Upper lobe of right lung (tissue), 1 donor: ENCODE results near the gene NME7. TPM values are rescaled to one million over a fixed set of nuclear protein-coding genes. Genes with fewer than 3 reads are reported as not detected.

ENCODE experiments used
- ATAC-seq: fragments of 200-7000 bp; cut with Tn5 transposase; one replicate; pipeline ENCODE4 v1.9.1; 2020; ENCODE audit warnings: mild to moderate bottlenecking, moderate library complexity
- DNase-seq: peaks from one replicate; pipeline ENCODE4 v3.0.0-alpha.2; 2020
- H3K27ac ChIP-seq: fragments of 200-600 bp; one replicate; pipeline ENCODE4 v1.8.0; 2022
- H3K27me3 ChIP-seq: fragments of 200-600 bp; one replicate; pipeline ENCODE4 v1.8.0; 2022; ENCODE audit warnings: mild to moderate bottlenecking
- H3K36me3 ChIP-seq: fragments of 200-600 bp; one replicate; pipeline ENCODE4 v1.8.0; 2022
- H3K4me1 ChIP-seq: fragments of 200-600 bp; one replicate; pipeline ENCODE4 v1.8.0; 2022
- H3K4me3 ChIP-seq: fragments of 200-600 bp; one replicate; pipeline ENCODE4 v1.8.0; 2022; ENCODE audit warnings: mild to moderate bottlenecking
- H3K9me3 ChIP-seq: fragments of 200-600 bp; one replicate; pipeline ENCODE4 v1.8.0; 2022
- intact Hi-C: fragments of 100-400 bp; cut with DNase I; formaldehyde crosslinking; loops from one replicate; pipeline ENCODE4 v1.11.0; 2022
- total RNA-seq: library from RNA; stranded (reverse); fragmentation: NEBNext Ultra II Directional; extraction: Animal tissue kit (Norgen Biotek cat#: 25700); gene quantifications from one replicate; pipeline ENCODE4 v1.2.1, GENCODE V29; 2021
- TF ChIP-seq, protein P1 (sequence below): fragments of 200-600 bp; IDR thresholded peaks from one replicate; pipeline ENCODE4 v1.8.0; 2022; ENCODE audit warnings: antibody characterized with exemption
- donor health status: DM: no; HTN: yes; CAD: no; lungs with severe emphysema.

NME7 gene
- total RNA-seq, 1 donor from 2014 or later, result 12.1 TPM

DNA sequence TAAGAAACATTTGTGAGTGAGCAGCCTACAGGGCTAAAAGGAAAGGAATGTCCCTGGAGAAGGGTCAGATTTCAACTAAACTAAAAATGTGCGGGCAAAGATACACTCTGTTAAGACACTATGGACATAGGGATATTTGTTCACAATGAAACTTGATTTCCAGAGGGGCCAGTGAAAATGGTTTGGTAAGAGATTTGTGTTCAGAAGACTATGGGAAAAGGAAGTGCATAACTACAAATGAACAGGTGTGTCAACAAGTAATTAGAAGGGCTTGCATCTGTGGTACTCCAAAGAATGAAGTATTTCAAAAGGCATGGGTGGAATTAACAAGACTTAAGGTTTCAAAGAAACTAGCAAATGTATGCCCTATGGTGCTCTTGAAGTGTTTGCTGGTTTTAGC lies 60.4 kb downstream of the NME7 start:
- intact Hi-C loops, result no loop called here
- no peak for ATAC-seq
- no peaks in the 10 kb centered on the region for H3K36me3 ChIP-seq

DNA sequence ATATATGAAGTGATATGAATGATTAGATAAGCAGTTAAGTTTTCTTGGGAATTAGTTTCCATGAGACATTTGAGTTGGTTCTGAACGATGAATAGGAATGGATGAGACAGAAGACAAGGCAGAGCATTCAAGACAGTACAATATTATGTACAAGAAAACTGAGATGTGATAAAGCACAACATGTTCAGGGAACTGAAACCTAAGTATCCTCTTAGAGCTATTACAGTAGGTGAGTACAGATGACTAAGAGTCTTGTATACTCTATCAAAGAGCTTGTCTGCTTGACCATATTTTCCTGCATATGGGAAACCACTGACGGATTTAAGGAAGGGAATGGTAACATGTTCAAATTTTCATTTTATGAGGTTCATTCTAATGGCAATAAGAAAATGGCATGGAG lies 61.6 kb downstream of the NME7 start:
- ATAC-seq (no peak), DNase-seq (no peak)
- no peaks in the 10 kb centered on the region for H3K4me1 ChIP-seq
- intact Hi-C loops, result no loop called here
- H3K4me3 ChIP-seq, result no peak overlapping the region
- H3K27me3 ChIP-seq, result no peaks in the 10 kb centered on the region
- H3K36me3 ChIP-seq, result no peaks in the 10 kb centered on the region
- H3K9me3 ChIP-seq, result no peaks in the 10 kb centered on the region
- H3K27ac ChIP-seq, result no peak overlapping the region
- TF ChIP-seq, protein P1, sequence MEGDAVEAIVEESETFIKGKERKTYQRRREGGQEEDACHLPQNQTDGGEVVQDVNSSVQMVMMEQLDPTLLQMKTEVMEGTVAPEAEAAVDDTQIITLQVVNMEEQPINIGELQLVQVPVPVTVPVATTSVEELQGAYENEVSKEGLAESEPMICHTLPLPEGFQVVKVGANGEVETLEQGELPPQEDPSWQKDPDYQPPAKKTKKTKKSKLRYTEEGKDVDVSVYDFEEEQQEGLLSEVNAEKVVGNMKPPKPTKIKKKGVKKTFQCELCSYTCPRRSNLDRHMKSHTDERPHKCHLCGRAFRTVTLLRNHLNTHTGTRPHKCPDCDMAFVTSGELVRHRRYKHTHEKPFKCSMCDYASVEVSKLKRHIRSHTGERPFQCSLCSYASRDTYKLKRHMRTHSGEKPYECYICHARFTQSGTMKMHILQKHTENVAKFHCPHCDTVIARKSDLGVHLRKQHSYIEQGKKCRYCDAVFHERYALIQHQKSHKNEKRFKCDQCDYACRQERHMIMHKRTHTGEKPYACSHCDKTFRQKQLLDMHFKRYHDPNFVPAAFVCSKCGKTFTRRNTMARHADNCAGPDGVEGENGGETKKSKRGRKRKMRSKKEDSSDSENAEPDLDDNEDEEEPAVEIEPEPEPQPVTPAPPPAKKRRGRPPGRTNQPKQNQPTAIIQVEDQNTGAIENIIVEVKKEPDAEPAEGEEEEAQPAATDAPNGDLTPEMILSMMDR, result no peak

More for the DNA sequence above, 60.4 kb downstream of the NME7 start:
- H3K4me1 ChIP-seq, result no peaks in the 10 kb centered on the region
- TF ChIP-seq, protein P1, result no peak
- no peaks in the 10 kb centered on the region for H3K9me3 ChIP-seq
- H3K4me3 ChIP-seq, result no peak overlapping the region
- no peak overlapping the region for H3K27ac ChIP-seq
- DNase-seq, result no peak
- no peaks in the 10 kb centered on the region for H3K27me3 ChIP-seq

DNA sequence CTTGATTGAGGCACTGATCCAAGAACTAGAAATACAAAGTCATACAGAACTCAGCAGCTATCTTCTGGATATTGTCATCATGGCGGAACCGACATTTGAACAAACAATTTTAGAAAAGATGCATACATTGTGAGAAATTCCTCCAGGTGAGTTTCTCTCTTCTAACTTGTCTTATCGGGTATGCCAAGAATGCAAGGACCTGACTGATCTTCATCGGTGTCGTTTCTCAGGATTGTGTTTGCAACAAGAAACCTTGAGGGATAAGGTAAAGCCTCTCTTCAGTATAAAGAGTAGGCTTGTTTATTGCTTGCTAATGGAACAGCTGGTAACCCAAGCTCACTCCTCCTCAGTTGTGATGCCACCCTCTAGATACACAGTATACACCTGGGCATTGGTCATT lies 62.2 kb downstream of the NME7 start:
- H3K4me3 ChIP-seq, result no peak overlapping the region
- intact Hi-C loops, result no loop called here
- H3K36me3 ChIP-seq, result no peaks in the 10 kb centered on the region
- H3K9me3 ChIP-seq, result no peaks in the 10 kb centered on the region
- H3K27ac ChIP-seq, result no peak overlapping the region
- ATAC-seq (no peak), DNase-seq (no peak)
- TF ChIP-seq, protein P1, result no peak
- no peaks in the 10 kb centered on the region for H3K27me3 ChIP-seq
- H3K4me1 ChIP-seq, result no peaks in the 10 kb centered on the region

DNA sequence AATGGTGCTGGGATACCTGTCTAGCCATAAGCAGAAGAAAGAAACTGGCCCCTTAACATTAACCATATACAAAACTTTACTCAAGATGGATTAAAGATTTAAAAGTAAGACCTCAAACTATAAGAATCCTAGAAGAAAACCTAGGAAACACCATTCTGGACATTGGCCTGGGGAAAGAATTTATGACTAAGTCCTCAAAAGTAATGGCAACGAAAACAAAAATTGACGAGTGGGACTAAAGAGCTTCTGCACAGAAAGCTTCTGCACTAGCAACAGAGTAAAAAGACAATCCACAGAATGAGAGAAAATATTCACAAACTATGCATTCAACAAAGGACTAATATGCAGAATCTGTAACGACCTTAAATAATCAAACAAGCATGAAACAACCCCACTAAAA lies 66.7 kb downstream of the NME7 start:
- H3K27ac ChIP-seq, result no peak overlapping the region
- no peaks in the 10 kb centered on the region for H3K36me3 ChIP-seq
- TF ChIP-seq, protein P1, result no peak
- H3K9me3 ChIP-seq, result no peaks in the 10 kb centered on the region
- no peak overlapping the region for H3K4me3 ChIP-seq
- no peaks in the 10 kb centered on the region for H3K27me3 ChIP-seq
- ATAC-seq, result no peak
- DNase-seq, result no peak
- intact Hi-C loops, result no loop called here
- no peaks in the 10 kb centered on the region for H3K4me1 ChIP-seq

DNA sequence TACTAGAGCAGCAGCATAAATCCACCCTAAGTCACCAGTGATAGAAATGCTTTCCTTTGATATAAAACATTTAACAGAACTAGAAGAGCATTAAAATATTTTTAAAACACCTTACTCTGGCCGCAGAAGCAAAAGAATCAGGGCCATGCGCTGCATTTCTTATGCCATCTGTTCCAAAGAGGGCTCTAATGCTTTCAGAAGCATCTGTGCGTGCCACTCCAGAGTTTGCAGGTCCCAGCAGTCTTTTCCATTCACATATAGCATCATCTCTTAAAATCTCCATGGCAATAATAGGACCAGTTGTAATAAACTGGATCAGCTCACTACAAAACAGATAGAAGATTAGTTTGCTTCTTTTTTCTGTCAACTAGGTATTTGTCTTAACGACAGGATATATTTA lies 69.2 kb downstream of the NME7 start:
- H3K4me3 ChIP-seq, result no peak overlapping the region
- intact Hi-C loops, result no loop called here
- DNase-seq (no peak), ATAC-seq (no peak)
- no peaks in the 10 kb centered on the region for H3K9me3 ChIP-seq
- TF ChIP-seq, protein P1, result no peak
- H3K36me3 ChIP-seq, result no peaks in the 10 kb centered on the region
- no peak overlapping the region for H3K27ac ChIP-seq
- H3K27me3 ChIP-seq, result no peaks in the 10 kb centered on the region
- no peaks in the 10 kb centered on the region for H3K4me1 ChIP-seq

DNA sequence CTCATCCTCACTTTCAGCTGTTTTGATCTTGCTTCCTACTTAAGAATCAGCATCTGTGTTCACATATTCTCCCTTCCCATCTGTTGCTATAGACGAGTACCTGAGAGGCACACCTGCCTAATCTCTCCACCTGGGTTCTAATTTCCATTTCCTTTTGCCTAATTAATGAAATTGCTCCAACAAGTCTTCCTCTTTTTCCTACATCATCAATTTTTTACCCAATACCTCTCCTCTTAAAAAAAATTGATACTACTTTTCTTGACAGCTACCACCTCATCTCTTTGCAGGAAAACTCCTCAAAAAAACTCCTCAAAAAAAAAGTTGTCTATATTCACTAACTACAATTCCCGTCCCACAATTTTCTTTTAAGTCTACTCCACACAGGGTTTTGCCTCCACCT lies 71.8 kb downstream of the NME7 start:
- Histone ChIP-seq H3K27ac (no peak overlapping the region), H3K36me3 (no peaks in the 10 kb centered on the region), H3K4me1 (no peaks in the 10 kb centered on the region), H3K27me3 (no peaks in the 10 kb centered on the region), H3K9me3 (no peaks in the 10 kb centered on the region), H3K4me3 (no peak overlapping the region)
- DNase-seq (no peak), ATAC-seq (no peak)
- TF ChIP-seq, protein P1, result no peak
- intact Hi-C loops, result no loop called here
